Right atrium auricular region (tissue), 2 donors: ENCODE data around the gene PTPRS. TPM values are rescaled to one million over a fixed set of nuclear protein-coding genes. Genes with fewer than 3 reads are reported as not detected.

ENCODE experiments used
- DNase-seq: peaks from one replicate; pipeline ENCODE4 v3.0.0-alpha.2; 2019; ENCODE audit warnings: low spot score
- H3K27ac ChIP-seq, 2 donors: fragments of 200-600 bp; sonication (generic); 1 replicate in 1 of 2; 2 replicates in 1 of 2; pipeline ENCODE4 v1.5.1; 2016 to 2019
- H3K27me3 ChIP-seq, 2 donors: fragments of 200-600 bp; sonication (generic); one replicate each; pipeline versions ENCODE4 v1.5.1 to v1.6.0; 2017 to 2019
- H3K36me3 ChIP-seq: fragments of 200-600 bp; sonication (generic); one replicate; pipeline ENCODE4 v1.5.1; 2016
- H3K4me1 ChIP-seq, 2 donors: fragments of 200-600 bp; sonication (generic); one replicate each; pipeline versions ENCODE4 v1.5.1 to v1.6.0; 2017 to 2019
- H3K4me3 ChIP-seq, 2 donors: fragments of 200-600 bp; sonication (generic); 1 replicate in 1 of 2; 2 replicates in 1 of 2; pipeline ENCODE4 v1.5.1; 2017 to 2019; ENCODE audit warnings: mild to moderate bottlenecking in 1 of 2, moderate library complexity in 1 of 2
- H3K9me3 ChIP-seq, 2 donors: fragments of 200-600 bp; sonication (generic); one replicate each; pipeline ENCODE4 v1.5.1; 2019
- total RNA-seq, 2 donors: library from RNA; depleted of rRNA; stranded (reverse); fragments of >200 nt; gene quantifications; one replicate each; pipeline ENCODE4 v1.1.0, GENCODE V29; 2016
- TF ChIP-seq, protein P1 (sequence below), 2 donors: fragments of 200-600 bp; sonication (generic); IDR thresholded peaks; one replicate each; pipeline ENCODE4 v1.5.1; 2019; ENCODE audit warnings: antibody characterized with exemption in 2 of 2

PTPRS gene
- total RNA-seq, 2 donors from 2014 or later = 138 to 190 TPM

DNA sequence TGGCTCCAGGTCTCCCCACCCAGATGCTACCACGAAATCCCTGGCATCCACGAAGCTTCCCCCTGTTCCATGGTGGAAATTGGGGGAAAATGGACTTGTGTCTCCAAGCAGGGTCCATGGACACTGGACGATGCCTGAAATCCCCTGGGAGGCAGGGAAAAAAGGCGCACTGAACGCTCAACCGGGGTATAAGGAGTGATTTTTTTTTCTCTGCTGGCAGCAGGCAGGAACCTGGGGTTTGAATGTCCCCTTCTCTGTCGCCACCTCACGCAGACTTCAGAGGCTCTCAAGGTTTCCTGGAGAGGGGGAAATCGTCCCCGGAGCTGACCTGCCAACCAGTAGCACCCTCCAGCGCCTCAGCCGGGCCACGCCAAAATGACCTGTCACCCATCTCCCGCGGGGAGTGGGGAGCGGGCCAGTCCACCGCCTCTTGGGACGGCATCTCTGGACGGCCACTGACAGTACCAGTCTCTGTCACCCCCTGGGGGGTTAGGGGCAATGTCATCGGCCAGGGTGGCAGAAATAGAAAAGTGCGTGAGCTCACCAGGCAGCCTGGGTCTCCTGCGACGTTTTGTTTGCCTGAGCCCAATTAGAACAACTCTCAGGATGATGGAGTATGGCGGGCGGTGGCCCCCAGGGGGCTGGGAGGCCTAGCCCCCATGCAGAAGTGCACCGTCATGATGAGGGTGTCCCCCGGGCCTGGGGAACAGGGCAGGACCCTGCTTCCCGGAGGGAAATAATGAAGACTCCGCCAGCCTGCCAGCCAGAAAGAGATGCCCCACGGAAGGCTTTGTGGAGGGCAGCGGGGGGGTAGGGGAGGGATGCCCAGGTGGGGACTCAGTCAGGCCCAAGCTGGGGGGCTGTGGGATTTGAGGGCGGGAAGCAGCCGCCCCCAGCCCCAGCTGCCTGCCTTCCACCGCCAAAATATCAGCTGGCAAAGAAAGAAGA lies 2.6 kb downstream of the PTPRS start:
- DNase-seq = no peak
- Histone ChIP-seq H3K27ac (no peak overlapping the region), H3K9me3 (no peaks in the 10 kb centered on the region), H3K27me3 (peaks cover 0 to 14% of the 10 kb centered on the region in 2 donors), H3K36me3 (no peaks in the 10 kb centered on the region), H3K4me1 (peaks cover 0 to 22% of the 10 kb centered on the region in 2 donors), H3K4me3 (no peak overlapping the region)
- TF ChIP-seq, protein P1, sequence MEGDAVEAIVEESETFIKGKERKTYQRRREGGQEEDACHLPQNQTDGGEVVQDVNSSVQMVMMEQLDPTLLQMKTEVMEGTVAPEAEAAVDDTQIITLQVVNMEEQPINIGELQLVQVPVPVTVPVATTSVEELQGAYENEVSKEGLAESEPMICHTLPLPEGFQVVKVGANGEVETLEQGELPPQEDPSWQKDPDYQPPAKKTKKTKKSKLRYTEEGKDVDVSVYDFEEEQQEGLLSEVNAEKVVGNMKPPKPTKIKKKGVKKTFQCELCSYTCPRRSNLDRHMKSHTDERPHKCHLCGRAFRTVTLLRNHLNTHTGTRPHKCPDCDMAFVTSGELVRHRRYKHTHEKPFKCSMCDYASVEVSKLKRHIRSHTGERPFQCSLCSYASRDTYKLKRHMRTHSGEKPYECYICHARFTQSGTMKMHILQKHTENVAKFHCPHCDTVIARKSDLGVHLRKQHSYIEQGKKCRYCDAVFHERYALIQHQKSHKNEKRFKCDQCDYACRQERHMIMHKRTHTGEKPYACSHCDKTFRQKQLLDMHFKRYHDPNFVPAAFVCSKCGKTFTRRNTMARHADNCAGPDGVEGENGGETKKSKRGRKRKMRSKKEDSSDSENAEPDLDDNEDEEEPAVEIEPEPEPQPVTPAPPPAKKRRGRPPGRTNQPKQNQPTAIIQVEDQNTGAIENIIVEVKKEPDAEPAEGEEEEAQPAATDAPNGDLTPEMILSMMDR (IDR thresholded peaks at IDR 0.05) = no peak

DNA sequence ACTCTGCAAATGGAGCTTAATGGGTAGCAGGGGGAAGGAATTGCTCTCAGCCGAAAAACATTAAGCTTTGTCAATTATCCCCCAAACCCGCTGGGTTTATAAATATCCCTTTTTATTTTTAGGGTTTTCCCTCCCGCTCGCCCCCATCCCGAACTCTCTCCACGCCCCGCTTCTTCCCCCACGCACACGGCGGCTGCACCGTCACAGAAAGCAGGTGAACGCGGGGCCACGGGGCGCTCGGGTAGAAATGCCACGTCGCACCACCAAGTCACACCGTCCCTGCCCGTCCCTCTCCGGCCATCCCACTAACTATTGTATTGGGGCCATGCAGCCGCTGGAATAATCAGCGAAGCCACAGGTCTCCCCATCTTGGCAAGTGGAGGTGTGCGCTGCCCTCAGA lies 3.5 kb downstream of the PTPRS start:
- TF ChIP-seq, protein P1 (IDR thresholded peaks at IDR 0.05) = no peak
- DNase-seq = no peak
- H3K4me1 ChIP-seq = peaks cover 0 to 22% of the 10 kb centered on the region in 2 donors
- no peaks in the 10 kb centered on the region for H3K36me3 ChIP-seq
- no peak overlapping the region for H3K27ac ChIP-seq
- no peaks in the 10 kb centered on the region for H3K9me3 ChIP-seq
- H3K27me3 ChIP-seq = peaks cover 0 to 14% of the 10 kb centered on the region in 2 donors
- no peak overlapping the region for H3K4me3 ChIP-seq

DNA sequence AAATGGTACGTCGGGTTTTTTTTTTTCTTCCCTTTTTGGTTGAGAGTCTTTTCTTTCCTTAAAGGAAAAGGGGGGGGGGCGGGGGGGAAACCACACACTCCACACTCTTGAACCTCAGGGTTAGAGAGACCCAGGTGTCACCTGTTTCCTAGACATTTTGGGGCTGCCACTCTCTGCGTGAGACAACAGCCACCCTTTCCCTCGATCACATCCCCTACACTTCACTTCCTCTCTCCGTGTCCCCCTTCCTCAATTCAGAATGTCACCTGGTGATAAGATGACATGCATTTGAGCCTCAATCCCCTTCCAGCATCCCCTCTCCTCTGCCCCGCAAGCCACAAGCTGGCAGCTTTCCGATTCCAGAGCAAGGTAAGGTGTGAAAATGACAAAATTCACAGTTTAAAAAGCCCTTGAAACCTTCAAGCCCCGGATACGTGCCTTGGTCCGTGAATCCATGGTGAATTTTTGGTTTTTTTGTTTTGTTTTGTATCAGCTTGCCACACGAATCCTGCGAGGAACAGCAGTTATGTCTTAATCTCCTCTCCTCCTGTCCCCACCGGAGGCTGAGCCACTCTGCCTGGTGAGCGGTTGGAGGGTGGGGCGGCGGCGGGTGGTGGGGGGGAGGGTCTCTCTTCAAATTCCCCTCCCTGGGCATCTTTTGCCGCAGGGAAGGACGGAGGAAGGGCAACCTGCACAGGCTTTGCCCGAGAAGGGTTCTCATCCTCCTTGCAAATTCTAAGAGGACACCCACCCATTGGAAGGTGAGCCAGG lies 4.2 kb downstream of the PTPRS start:
- no peaks in the 10 kb centered on the region for H3K36me3 ChIP-seq
- peaks cover 0 to 14% of the 10 kb centered on the region in 2 donors for H3K27me3 ChIP-seq

DNA sequence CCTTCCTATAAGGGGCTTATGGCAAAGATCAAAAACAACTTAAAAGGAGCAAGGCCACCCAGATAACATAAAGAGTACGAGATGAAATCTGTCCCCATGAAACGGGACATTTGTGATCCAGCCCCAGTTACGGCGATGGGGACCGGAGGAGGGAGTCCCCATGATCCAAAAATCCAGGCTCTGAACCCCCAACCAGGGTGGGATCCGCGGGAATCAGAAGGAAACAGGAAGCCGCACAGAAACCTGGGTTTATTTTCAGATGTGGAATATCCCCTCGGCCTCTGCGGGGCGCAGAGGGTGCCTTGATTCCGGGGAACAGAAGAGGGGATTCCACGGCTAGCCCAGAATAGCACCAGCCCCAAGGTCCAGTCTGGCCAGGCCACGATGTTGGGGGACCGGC lies 5.0 kb downstream of the PTPRS start:
- no peak for DNase-seq
- H3K36me3 ChIP-seq = no peaks in the 10 kb centered on the region
- no peak overlapping the region for H3K4me3 ChIP-seq
- H3K27ac ChIP-seq = no peak overlapping the region
- H3K4me1 ChIP-seq = peaks cover 0 to 18% of the 10 kb centered on the region in 2 donors
- TF ChIP-seq, protein P1 (IDR thresholded peaks at IDR 0.05) = no peak
- no peaks in the 10 kb centered on the region for H3K9me3 ChIP-seq
- H3K27me3 ChIP-seq = peaks cover 0 to 14% of the 10 kb centered on the region in 2 donors

More for the DNA sequence above, 4.2 kb downstream of the PTPRS start:
- Histone ChIP-seq H3K4me3 (no peak overlapping the region), H3K27ac (no peak overlapping the region), H3K4me1 (peaks cover 0 to 22% of the 10 kb centered on the region in 2 donors), H3K9me3 (no peaks in the 10 kb centered on the region)
- DNase-seq = no peak
- TF ChIP-seq, protein P1 (IDR thresholded peaks at IDR 0.05) = no peak

GRCh38 chr19:5334824-5335500 lies 5.7 kb downstream of the PTPRS start:
- H3K36me3 ChIP-seq = no peaks in the 10 kb centered on the region
- H3K27ac ChIP-seq = no peak overlapping the region
- DNase-seq = no peak
- H3K4me3 ChIP-seq = no peak overlapping the region
- H3K4me1 ChIP-seq = peaks cover 0 to 14% of the 10 kb centered on the region in 2 donors
- no peaks in the 10 kb centered on the region for H3K9me3 ChIP-seq
- H3K27me3 ChIP-seq = peaks cover 0 to 14% of the 10 kb centered on the region in 2 donors
- TF ChIP-seq, protein P1 (IDR thresholded peaks at IDR 0.05) = no peak
